ENCODE measurements around the gene RELL2. TPM values are rescaled to one million over a fixed set of nuclear protein-coding genes. Genes with fewer than 3 reads are reported as not detected.

Gene RELL2
- total and polyA plus RNA-seq, 7 donors: 0.11 to 1.5 (median 0.62) TPM; not detected in 1

DNA sequence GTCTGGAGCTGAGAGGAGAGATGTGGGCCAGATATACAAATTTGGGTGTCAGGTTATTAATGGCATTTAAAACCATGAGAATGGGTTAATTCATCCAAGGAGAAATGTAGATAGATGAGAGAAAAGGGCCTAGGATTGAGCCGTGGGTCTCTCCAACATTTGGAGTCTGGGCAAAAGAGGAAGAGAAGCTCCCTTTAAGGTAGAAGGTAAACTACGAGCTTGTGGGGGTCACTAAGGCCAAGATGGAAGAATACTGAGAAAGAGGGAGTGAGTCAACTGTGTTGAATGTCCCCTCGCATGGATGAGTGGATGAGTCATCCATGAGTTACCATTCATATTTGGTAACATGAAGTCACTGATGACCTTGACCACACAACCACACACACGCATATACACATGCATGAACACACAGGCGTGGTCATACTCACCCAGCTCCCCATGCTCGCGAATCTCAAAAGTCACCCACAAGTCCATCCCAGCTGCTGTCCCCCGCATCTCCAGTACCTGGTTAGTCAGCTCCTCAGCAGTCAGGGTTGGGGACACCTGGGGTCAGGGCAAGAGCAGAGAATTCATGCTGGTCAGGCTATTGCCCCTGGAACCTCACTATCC is 21.2 kb downstream of the RELL2 start:
- H3K27me3 ChIP-seq (ENCODE audit: insufficient read depth in 3 of 3, low read length in 2 of 3): no peaks in the 10 kb centered on the region
- intact Hi-C loops (cut with DNase I): no loop called here
- peaks cover 0 to 14% of the 10 kb centered on the region in 2 donors for H3K36me3 ChIP-seq (ENCODE audit: insufficient read depth in 1 of 2, low read depth in 1 of 2)
- WGBS, 3 donors: 69 to 76% (median 73%) methylated on average over 8 of the region's 8 CpGs
- no peak overlapping the region for H3K4me3 ChIP-seq
- peak in 3 of 4 donors; percentile 41 to 68 (median 56) for ATAC-seq
- H3K9me3 ChIP-seq: no peaks in the 10 kb centered on the region
- TF ChIP-seq, protein P1, sequence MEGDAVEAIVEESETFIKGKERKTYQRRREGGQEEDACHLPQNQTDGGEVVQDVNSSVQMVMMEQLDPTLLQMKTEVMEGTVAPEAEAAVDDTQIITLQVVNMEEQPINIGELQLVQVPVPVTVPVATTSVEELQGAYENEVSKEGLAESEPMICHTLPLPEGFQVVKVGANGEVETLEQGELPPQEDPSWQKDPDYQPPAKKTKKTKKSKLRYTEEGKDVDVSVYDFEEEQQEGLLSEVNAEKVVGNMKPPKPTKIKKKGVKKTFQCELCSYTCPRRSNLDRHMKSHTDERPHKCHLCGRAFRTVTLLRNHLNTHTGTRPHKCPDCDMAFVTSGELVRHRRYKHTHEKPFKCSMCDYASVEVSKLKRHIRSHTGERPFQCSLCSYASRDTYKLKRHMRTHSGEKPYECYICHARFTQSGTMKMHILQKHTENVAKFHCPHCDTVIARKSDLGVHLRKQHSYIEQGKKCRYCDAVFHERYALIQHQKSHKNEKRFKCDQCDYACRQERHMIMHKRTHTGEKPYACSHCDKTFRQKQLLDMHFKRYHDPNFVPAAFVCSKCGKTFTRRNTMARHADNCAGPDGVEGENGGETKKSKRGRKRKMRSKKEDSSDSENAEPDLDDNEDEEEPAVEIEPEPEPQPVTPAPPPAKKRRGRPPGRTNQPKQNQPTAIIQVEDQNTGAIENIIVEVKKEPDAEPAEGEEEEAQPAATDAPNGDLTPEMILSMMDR (IDR thresholded peaks at IDR 0.05): no peak
- no peak overlapping the region for H3K27ac ChIP-seq
- DNase-seq: peak in 1 of 2 donors; percentile 19
- H3K4me1 ChIP-seq: no peaks in the 10 kb centered on the region

DNA sequence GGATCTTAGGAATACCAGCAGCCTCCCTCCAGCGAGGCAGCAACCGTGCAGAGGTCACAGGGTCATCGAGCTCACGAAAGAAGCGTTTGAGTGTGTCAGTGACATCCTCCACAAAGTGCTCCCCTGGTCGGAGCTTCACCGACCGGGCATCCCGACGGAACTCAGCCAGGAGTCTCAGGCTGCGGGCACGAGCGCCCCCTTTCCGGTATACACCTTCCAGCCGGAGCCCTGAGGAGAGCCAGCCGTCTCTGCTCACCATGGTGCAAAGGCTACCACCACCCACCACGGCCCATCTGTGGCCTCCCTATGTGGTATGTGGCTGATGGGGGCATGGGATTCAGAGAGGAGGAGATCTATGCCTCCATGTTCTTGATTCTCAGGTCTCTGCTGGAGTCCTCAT is 25.2 kb downstream of the RELL2 start:
- 75 to 80% (median 76%) methylated on average over 17 of the region's 17 CpGs for WGBS, 3 donors
- Histone ChIP-seq H3K4me3 (no peak overlapping the region), H3K36me3 (ENCODE audit: insufficient read depth in 1 of 2, low read depth in 1 of 2) (peaks cover 0 to 19% of the 10 kb centered on the region in 2 donors), H3K27me3 (ENCODE audit: insufficient read depth in 3 of 3, low read length in 2 of 3) (no peaks in the 10 kb centered on the region), H3K9me3 (no peaks in the 10 kb centered on the region), H3K27ac (no peak overlapping the region), H3K4me1 (no peaks in the 10 kb centered on the region)
- ATAC-seq: no peak
- TF ChIP-seq, protein P1 (IDR thresholded peaks at IDR 0.05): no peak
- intact Hi-C loops (cut with DNase I): no loop called here
- DNase-seq: no peak

- TF ChIP-seq, protein P1 (IDR thresholded peaks at IDR 0.05): no peak
- 80 to 84% (median 81%) methylated on average over 8 of the region's 8 CpGs for WGBS, 3 donors
- intact Hi-C loops (cut with DNase I): no loop called here
Observed at GRCh38 chr5:141663506-141663905, 26.7 kb downstream of the RELL2 start.

DNA sequence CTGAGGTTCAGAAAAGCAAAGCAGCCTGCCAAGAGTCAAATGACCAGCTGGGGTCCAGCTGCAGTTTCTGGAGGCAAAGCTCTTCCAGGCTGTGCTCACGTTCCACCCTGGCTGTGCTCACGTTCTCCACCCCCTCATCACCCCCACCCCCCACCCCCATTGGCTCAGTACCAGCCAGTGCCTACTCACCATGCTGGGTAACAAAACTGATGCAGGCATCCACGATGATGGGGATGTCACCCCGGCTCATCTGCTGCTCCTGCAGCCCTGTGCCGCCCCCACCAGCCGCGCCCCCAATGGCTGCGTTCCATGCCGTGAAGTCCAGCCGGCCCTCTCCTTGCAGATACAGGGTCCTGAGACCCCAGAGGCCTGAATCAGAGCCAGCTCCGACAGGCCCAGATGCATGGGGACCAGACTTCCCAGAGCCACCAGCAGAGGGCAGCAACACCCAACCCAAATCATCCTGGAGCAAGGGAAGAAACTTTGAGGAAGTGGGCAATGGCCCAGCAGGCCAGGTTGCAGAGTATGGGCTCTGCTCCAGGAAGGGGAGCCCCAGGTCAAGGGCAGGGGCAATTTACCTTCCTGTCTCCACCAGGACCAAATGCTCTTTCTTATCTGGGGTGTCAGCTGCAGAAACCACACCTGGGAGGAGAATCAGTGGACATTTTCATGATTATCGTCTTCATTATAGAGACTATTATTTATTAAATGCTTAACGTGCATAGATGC is 28.1 kb downstream of the RELL2 start:
- peaks cover 0 to 14% of the 10 kb centered on the region in 2 donors for H3K36me3 ChIP-seq (ENCODE audit: insufficient read depth in 1 of 2, low read depth in 1 of 2)
- TF ChIP-seq, protein P1 (IDR thresholded peaks at IDR 0.05): peak; percentile 81
- ATAC-seq (peak; percentile 52 to 82 (median 79)), DNase-seq (peak; percentile 73 to 84)
- no peaks in the 10 kb centered on the region for H3K4me1 ChIP-seq
- intact Hi-C loops (cut with DNase I): no loop called here
- WGBS, 3 donors: 28 to 32% (median 32%) methylated on average over 13 of the region's 13 CpGs
- H3K9me3 ChIP-seq: no peaks in the 10 kb centered on the region
- no peaks in the 10 kb centered on the region for H3K27me3 ChIP-seq (ENCODE audit: insufficient read depth in 3 of 3, low read length in 2 of 3)
- no peak overlapping the region for H3K27ac ChIP-seq
- no peak overlapping the region for H3K4me3 ChIP-seq

More at GRCh38 chr5:141663506-141663905, 26.7 kb downstream of the RELL2 start:
- Histone ChIP-seq H3K36me3 (ENCODE audit: insufficient read depth in 1 of 2, low read depth in 1 of 2) (peaks cover 0 to 19% of the 10 kb centered on the region in 2 donors), H3K4me3 (no peak overlapping the region), H3K9me3 (no peaks in the 10 kb centered on the region), H3K27ac (no peak overlapping the region), H3K27me3 (ENCODE audit: insufficient read depth in 3 of 3, low read length in 2 of 3) (no peaks in the 10 kb centered on the region), H3K4me1 (no peaks in the 10 kb centered on the region)
- ATAC-seq: no peak
- DNase-seq: no peak

Data from psoas muscle (tissue), 8 donors.